K562 (cell line): Measurements from ENCODE around the gene LRRC37A2.
"Not testable (repeated sequence)": the region's sequence is repeated elsewhere in the genome, so short reads cannot be mapped to it uniquely, and the experiment has no call there.

Experiments used
- CTCF ChIP-seq, 3 experiments: IDR thresholded peaks in 2 of 3; conservative IDR thresholded peaks in 1 of 3; 2 replicates each; pipeline ENCODE4 v1.5.1; 2011 to 2012; ENCODE audit warnings: low read length in 3 of 3, mild to moderate bottlenecking in 3 of 3, control low read depth in 2 of 3, improper control_type of control experiment in 1 of 3, inconsistent platforms in 1 of 3, low read depth in 1 of 3, mixed read lengths in 1 of 3, moderate library complexity in 1 of 3; ENCODE audit not compliant: insufficient read depth in 2 of 3
- MEF2A ChIP-seq: IDR thresholded peaks from 2 replicates; pipeline ENCODE4 v1.6.1; 2011; ENCODE audit warnings: low read depth, mild to moderate bottlenecking, low read length, moderate library complexity; ENCODE audit not compliant: control insufficient read depth
- RBM22 ChIP-seq: fragments of 200-400 bp; formaldehyde crosslinking; IDR thresholded peaks from 2 replicates; pipeline ENCODE4 v1.6.1; 2018; ENCODE audit warnings: low read length, low read depth; ENCODE audit not compliant: poor library complexity, severe bottlenecking
- ZNF707 ChIP-seq: fragments of 250-450 bp; sonication (Bioruptor Pico); conservative IDR thresholded peaks from 2 replicates; pipeline ENCODE4 v1.8.0; 2022; ENCODE audit warnings: inconsistent platforms, mild to moderate bottlenecking, moderate library complexity

- TF ChIP-seq ZNF707 (CRISPR knock-in tag); MEF2A; CTCF (IDR thresholded peaks at IDR 0.05 in 2 of 3, conservative IDR thresholded peaks at IDR 0.05 in 1 of 3; ENCODE audit: insufficient read depth in 2 of 3, low read depth in 1 of 3, low read length in 3 of 3); RBM22: not testable (repeated sequence)
These were observed 47.8 kb downstream of the LRRC37A2 start for GRCh38 chr17:46560048-46560447.
